Natural killer cell (primary cell): ENCODE measurements around the gene SKAP1. TPM values are rescaled to one million over a fixed set of nuclear protein-coding genes. Genes with fewer than 3 reads are reported as not detected.

Experiments
- ATAC-seq, 3 donors: fragments of 150-1000 bp in 2 of 3; fragments of 200-7000 bp in 1 of 3; cut with Tn5 transposase; 1 replicate in 1 of 3; 2 replicates in 2 of 3; pipeline ENCODE4 v1.10.0; 2021; ENCODE audit warnings: mild to moderate bottlenecking in 2 of 3, moderate library complexity in 2 of 3
- DNase-seq, 2 donors: peaks; one replicate each; pipeline versions ENCODE4 v3.0.0 to v3.0.0-alpha.2; 2013 to 2021; ENCODE audit warnings: mixed read lengths in 1 of 2
- H3K27ac ChIP-seq: one replicate; pipeline ENCODE4 v1.5.1; 2013; ENCODE audit warnings: mild to moderate bottlenecking, low read length
- H3K27me3 ChIP-seq: one replicate; pipeline ENCODE4 v1.6.1; 2013; ENCODE audit warnings: low read length; ENCODE audit not compliant: control insufficient read depth, insufficient read depth
- H3K36me3 ChIP-seq: one replicate; pipeline ENCODE4 v1.6.1; 2013; ENCODE audit warnings: low read length; ENCODE audit not compliant: control insufficient read depth, insufficient read depth
- H3K4me1 ChIP-seq: one replicate; pipeline ENCODE4 v1.6.1; 2013; ENCODE audit warnings: low read length; ENCODE audit not compliant: control insufficient read depth, insufficient read depth
- H3K4me3 ChIP-seq: one replicate; pipeline ENCODE4 v1.5.1; 2013; ENCODE audit warnings: low read length
- H3K9me3 ChIP-seq: one replicate; pipeline ENCODE4 v1.6.1; 2013; ENCODE audit warnings: low read length; ENCODE audit not compliant: control insufficient read depth, insufficient read depth
- H3K27ac Mint-ChIP-seq, 2 donors: one replicate each; pipeline ENCODE4 v1.8.0; 2022; ENCODE audit warnings: mild to moderate bottlenecking in 2 of 2, mixed read lengths in 2 of 2, moderate library complexity in 1 of 2
- H3K27me3 Mint-ChIP-seq, 2 donors: one replicate each; pipeline ENCODE4 v1.8.0; 2022; ENCODE audit warnings: low read depth in 2 of 2, mixed read lengths in 2 of 2
- H3K36me3 Mint-ChIP-seq: one replicate; pipeline ENCODE4 v1.8.0; 2022; ENCODE audit warnings: mixed read lengths
- H3K4me1 Mint-ChIP-seq, 2 donors: one replicate each; pipeline ENCODE4 v1.8.0; 2022; ENCODE audit warnings: mixed read lengths in 2 of 2
- H3K4me3 Mint-ChIP-seq: one replicate; pipeline ENCODE4 v1.8.0; 2022; ENCODE audit warnings: mild to moderate bottlenecking, moderate library complexity, mixed read lengths
- H3K9me3 Mint-ChIP-seq, 2 donors: one replicate each; pipeline ENCODE4 v1.8.0; 2022; ENCODE audit warnings: mixed read lengths in 2 of 2
- WGBS: methylation state at CpG from one replicate; pipeline ENCODE4 v1.1.7; 2013; ENCODE audit warnings: missing lambda C conversion rate; ENCODE audit not compliant: insufficient coverage; 5-methylcytosine and 5-hydroxymethylcytosine counted together
- intact Hi-C: fragments of 100-400 bp; cut with micrococcal nuclease; formaldehyde crosslinking; loops from one replicate; pipeline ENCODE4 v1.14.2; 2022
- total RNA-seq, 4 donors: library from RNA; stranded (reverse); fragments of 120-200 nt in 1 of 4; gene quantifications; one replicate each; pipeline versions ENCODE4 v1.2.3 to v1.2.4, GENCODE V29; 2013 to 2022
- TF ChIP-seq, protein P1 (sequence below): fragments of 200-600 bp; IDR thresholded peaks from one replicate; pipeline ENCODE4 v1.8.0; 2022; ENCODE audit warnings: antibody characterized with exemption

SKAP1 gene
- total RNA-seq, 3 donors from 2014 or later (not counting 1 experiment from before 2014, with no cell fraction given), result 168 to 227 (median 190) TPM

DNA sequence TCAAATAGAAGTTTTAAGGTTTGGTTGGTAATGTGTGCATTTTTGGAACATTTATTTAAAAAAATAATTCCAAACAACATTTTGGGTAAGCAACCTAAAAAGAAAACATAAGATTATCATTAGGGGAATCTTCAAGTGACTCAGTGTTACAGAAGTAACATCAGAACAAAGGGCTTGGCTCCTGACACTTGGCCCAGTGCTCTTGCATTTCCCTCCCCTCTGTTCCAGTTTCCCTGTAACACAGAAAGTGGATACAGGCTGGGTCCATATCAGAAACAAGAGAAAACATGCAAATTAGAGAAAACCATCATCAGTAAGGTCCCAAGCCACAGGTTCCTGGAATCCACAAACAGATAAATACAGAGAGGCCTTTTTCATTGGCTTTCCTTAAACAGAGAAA is 40.1 kb downstream of the SKAP1 start:
- H3K9me3 Mint-ChIP-seq, result no peaks in the 10 kb centered on the region
- DNase-seq (no peak), ATAC-seq (no peak)
- TF ChIP-seq, protein P1, sequence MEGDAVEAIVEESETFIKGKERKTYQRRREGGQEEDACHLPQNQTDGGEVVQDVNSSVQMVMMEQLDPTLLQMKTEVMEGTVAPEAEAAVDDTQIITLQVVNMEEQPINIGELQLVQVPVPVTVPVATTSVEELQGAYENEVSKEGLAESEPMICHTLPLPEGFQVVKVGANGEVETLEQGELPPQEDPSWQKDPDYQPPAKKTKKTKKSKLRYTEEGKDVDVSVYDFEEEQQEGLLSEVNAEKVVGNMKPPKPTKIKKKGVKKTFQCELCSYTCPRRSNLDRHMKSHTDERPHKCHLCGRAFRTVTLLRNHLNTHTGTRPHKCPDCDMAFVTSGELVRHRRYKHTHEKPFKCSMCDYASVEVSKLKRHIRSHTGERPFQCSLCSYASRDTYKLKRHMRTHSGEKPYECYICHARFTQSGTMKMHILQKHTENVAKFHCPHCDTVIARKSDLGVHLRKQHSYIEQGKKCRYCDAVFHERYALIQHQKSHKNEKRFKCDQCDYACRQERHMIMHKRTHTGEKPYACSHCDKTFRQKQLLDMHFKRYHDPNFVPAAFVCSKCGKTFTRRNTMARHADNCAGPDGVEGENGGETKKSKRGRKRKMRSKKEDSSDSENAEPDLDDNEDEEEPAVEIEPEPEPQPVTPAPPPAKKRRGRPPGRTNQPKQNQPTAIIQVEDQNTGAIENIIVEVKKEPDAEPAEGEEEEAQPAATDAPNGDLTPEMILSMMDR, result no peak
- H3K4me1 Mint-ChIP-seq, result peaks cover 51 to 66% of the 10 kb centered on the region in 2 donors
- H3K27ac Mint-ChIP-seq, result peak overlapping the region; percentile 62 to 76
- intact Hi-C loops, result no loop called here
- H3K27me3 ChIP-seq, result no peaks in the 10 kb centered on the region
- no peak overlapping the region for H3K27ac ChIP-seq
- peaks cover 47% of the 10 kb centered on the region for H3K36me3 ChIP-seq
- H3K4me1 ChIP-seq, result peaks cover 3% of the 10 kb centered on the region
- peaks cover 11% of the 10 kb centered on the region for H3K36me3 Mint-ChIP-seq
- no peak overlapping the region for H3K4me3 ChIP-seq
- no peaks in the 10 kb centered on the region for H3K9me3 ChIP-seq
- no peak overlapping the region for H3K4me3 Mint-ChIP-seq
- no peaks in the 10 kb centered on the region for H3K27me3 Mint-ChIP-seq

DNA sequence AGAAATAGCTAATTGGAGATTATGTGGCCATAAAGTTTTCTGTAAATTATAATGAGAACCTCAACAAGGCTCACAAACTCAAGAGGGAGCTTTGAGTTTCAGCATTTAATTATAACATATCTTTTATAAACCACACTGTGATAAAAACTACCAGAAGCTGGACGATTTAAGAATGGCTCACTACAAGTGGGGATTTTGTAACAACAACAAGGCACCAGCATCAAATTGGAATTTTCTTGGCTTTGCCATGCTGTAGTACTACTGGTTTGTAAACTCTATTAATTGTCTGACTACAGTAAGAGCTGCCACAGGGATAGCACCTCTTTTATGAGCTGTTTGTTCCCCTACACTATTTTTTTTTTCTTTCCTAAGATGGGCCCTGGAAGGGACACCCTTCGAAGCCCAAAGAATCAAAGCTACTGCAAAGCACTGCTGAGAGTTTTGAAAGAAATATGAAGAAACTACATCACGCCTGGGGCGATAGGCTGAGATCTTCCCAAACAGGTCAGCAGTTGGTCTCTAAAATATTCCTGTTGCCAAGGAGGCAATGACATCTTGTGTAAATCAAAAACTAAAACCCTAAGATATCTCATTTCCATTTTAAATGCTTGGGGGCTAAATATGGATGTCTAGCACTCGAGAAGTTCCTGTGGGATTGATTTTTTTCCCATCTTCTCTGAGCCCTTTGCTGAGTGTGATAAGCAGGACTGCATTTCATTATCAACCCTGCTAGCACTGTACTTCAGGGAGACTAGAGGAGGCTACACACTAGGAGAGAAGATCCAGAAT is 40.9 kb downstream of the SKAP1 start:
- ATAC-seq (no peak), DNase-seq (no peak)
- Histone ChIP-seq H3K9me3 (no peaks in the 10 kb centered on the region), H3K36me3 (peaks cover 43% of the 10 kb centered on the region), H3K4me1 (peaks cover 3% of the 10 kb centered on the region), H3K4me3 (no peak overlapping the region), H3K27ac (no peak overlapping the region), H3K27me3 (no peaks in the 10 kb centered on the region)
- Mint-ChIP-seq H3K27ac (peak overlapping the region; percentile 62 to 76), H3K27me3 (no peaks in the 10 kb centered on the region), H3K9me3 (no peaks in the 10 kb centered on the region), H3K4me3 (no peak overlapping the region), H3K4me1 (peaks cover 57 to 69% of the 10 kb centered on the region in 2 donors), H3K36me3 (peaks cover 7% of the 10 kb centered on the region)
- TF ChIP-seq, protein P1, result no peak
- intact Hi-C loops, result no loop called here
- WGBS, result 91% methylated on average over 4 of the region's 5 CpGs

DNA sequence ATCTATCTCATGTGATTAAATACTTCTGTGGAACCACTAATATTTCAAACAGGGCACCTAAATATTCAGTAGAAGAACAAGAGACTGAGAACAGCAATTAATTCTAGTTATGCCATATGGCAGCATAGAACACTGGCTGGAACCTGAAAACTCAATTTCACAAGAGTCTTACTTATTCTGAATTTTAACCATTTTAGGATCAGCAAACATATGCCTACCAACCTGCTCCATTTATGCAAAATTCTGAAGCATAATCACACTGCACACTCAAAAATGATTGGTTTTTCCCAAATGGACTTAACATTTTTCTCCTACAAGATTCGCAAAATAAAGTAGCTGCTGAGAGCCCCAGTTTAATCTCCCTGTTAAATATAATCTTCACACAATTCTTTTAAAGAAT is 43.2 kb downstream of the SKAP1 start:
- Histone ChIP-seq H3K27ac (no peak overlapping the region), H3K36me3 (peaks cover 37% of the 10 kb centered on the region)

More for the DNA sequence above, 43.2 kb downstream of the SKAP1 start:
- Mint-ChIP-seq H3K9me3 (no peaks in the 10 kb centered on the region), H3K36me3 (peaks cover 7% of the 10 kb centered on the region), H3K27me3 (no peaks in the 10 kb centered on the region), H3K27ac (peak overlapping the region; percentile 25 to 30), H3K4me3 (no peak overlapping the region), H3K4me1 (peaks cover 52 to 59% of the 10 kb centered on the region in 2 donors)
- Histone ChIP-seq H3K4me1 (peaks cover 3% of the 10 kb centered on the region), H3K27me3 (no peaks in the 10 kb centered on the region), H3K4me3 (no peak overlapping the region), H3K9me3 (no peaks in the 10 kb centered on the region)
- no peak for DNase-seq
- WGBS, result 100% methylated on average over 1 of the region's 1 CpG
- intact Hi-C loops, result no loop called here
- TF ChIP-seq, protein P1, result no peak
- no peak for ATAC-seq
